Testis (tissue), 3 donors: Measurements from ENCODE around the gene SWT1. TPM values are rescaled to one million over a fixed set of nuclear protein-coding genes. Genes with fewer than 3 reads are reported as not detected.
A peak's percentile ranks its signal among the peaks of the same experiment; 100 is the strongest.

ENCODE experiments used
- DNase-seq: peaks from one replicate; pipeline ENCODE4 v3.0.0-alpha.2; 2019
- H3K27ac ChIP-seq, 2 donors: fragments of 200-600 bp; sonication (generic); one replicate each; pipeline ENCODE4 v1.5.1; 2019
- H3K27me3 ChIP-seq: fragments of 200-600 bp; sonication (generic); one replicate; pipeline ENCODE4 v1.5.1; 2019
- H3K36me3 ChIP-seq: fragments of 200-600 bp; sonication (generic); one replicate; pipeline ENCODE4 v1.5.1; 2017; ENCODE audit warnings: low read depth; ENCODE audit errors: missing control alignments
- H3K4me1 ChIP-seq: fragments of 200-600 bp; sonication (generic); one replicate; pipeline ENCODE4 v1.5.1; 2019
- H3K4me3 ChIP-seq, 2 donors: fragments of 200-600 bp; sonication (generic); one replicate each; pipeline ENCODE4 v1.5.1; 2017 to 2019
- H3K9me3 ChIP-seq: fragments of 200-600 bp; sonication (generic); one replicate; pipeline ENCODE4 v1.5.1; 2017
- POLR2A ChIP-seq: fragments of 450-650 bp; IDR thresholded peaks from one replicate; pipeline ENCODE4 v1.6.1; 2017; ENCODE audit warnings: antibody characterized with exemption, mild to moderate bottlenecking, moderate library complexity
- WGBS, 2 donors: methylation state at CpG; one replicate each; pipeline ENCODE4 v1.1.5; 2018; 5-methylcytosine and 5-hydroxymethylcytosine counted together
- intact Hi-C: fragments of 100-400 bp; cut with DNase I; formaldehyde crosslinking; loops from one replicate; pipeline ENCODE4 v1.15.1; 2023; ENCODE audit warnings: low total_unique reads
- polyA plus RNA-seq: library from polyadenylated mRNA; stranded (reverse); fragments of 350-450 nt; fragmentation: Illumina TruSeq; extraction: RNeasy Lipid Tissue Mini Kit (QIAGEN cat#74804); gene quantifications from one replicate; pipeline ENCODE4 v1.2.3, GENCODE V29; 2014; ENCODE audit warnings: low read depth, low replicate concordance; ENCODE audit not compliant: insufficient read depth
- total RNA-seq, 2 donors: library from RNA; depleted of rRNA; stranded (reverse); fragments of >200 nt; gene quantifications; one replicate each; pipeline ENCODE4 v1.2.3, GENCODE V29; 2016
- TF ChIP-seq, protein P1 (sequence below), 3 experiments: fragments of 450-650 bp in 2 of 3; fragments of 200-600 bp in 1 of 3; sonication (generic) in 1 of 3; IDR thresholded peaks; one replicate each; pipeline ENCODE4 v1.5.1; 2016 to 2019; ENCODE audit warnings: antibody characterized with exemption in 3 of 3, mild to moderate bottlenecking in 2 of 3, moderate library complexity in 1 of 3

Gene SWT1
- total and polyA plus RNA-seq, 3 donors from 2014 or later = 29.0 to 44.6 (median 38.3) TPM

GRCh38 chr1:185316163-185317033 lies 159.4 kb downstream of the SWT1 start:
- Histone ChIP-seq H3K27ac (peak overlapping the region; percentile 86 to 92), H3K36me3 (no peaks in the 10 kb centered on the region), H3K4me1 (peaks cover 23% of the 10 kb centered on the region), H3K4me3 (peak overlapping the region; percentile 92 to 97), H3K27me3 (no peaks in the 10 kb centered on the region), H3K9me3 (no peaks in the 10 kb centered on the region)
- WGBS, 2 donors = 0% methylated on average over 34 to 73 of the region's 88 CpGs
- intact Hi-C loops = no loop called here
- TF ChIP-seq, protein P1, sequence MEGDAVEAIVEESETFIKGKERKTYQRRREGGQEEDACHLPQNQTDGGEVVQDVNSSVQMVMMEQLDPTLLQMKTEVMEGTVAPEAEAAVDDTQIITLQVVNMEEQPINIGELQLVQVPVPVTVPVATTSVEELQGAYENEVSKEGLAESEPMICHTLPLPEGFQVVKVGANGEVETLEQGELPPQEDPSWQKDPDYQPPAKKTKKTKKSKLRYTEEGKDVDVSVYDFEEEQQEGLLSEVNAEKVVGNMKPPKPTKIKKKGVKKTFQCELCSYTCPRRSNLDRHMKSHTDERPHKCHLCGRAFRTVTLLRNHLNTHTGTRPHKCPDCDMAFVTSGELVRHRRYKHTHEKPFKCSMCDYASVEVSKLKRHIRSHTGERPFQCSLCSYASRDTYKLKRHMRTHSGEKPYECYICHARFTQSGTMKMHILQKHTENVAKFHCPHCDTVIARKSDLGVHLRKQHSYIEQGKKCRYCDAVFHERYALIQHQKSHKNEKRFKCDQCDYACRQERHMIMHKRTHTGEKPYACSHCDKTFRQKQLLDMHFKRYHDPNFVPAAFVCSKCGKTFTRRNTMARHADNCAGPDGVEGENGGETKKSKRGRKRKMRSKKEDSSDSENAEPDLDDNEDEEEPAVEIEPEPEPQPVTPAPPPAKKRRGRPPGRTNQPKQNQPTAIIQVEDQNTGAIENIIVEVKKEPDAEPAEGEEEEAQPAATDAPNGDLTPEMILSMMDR (IDR thresholded peaks at IDR 0.05) = no peak
- TF ChIP-seq POLR2A = peak; percentile 39
- DNase-seq = peak; percentile 97

- intact Hi-C loops = no loop called here
- TF ChIP-seq, protein P1 (IDR thresholded peaks at IDR 0.05) = peak; percentile 8 to 21 (median 10)
- TF ChIP-seq POLR2A = peak; percentile 54
- Histone ChIP-seq H3K4me3 (peak within 1 kb of the TSS; percentile 92 to 97), H3K9me3 (no peaks in the 10 kb centered on the region), H3K27me3 (no peaks in the 10 kb centered on the region), H3K36me3 (no peaks in the 10 kb centered on the region), H3K27ac (peak within 1 kb of the TSS; percentile 86 to 92), H3K4me1 (peaks cover 23% of the 10 kb centered on the region)
- WGBS, 2 donors = 0% methylated on average over 52 to 78 of the region's 80 CpGs
- DNase-seq = peak; percentile 97
Observed at GRCh38 chr1:185317034-185317885, 160.3 kb downstream of the SWT1 start, which contains the start of gene IVNS1ABP. IVNS1ABP (minus strand) TSS chr1:185317243; CDS start chr1:185309493, 7,750 bp downstream.

- Histone ChIP-seq H3K27ac (peak overlapping the region; percentile 86 to 92), H3K36me3 (no peaks in the 10 kb centered on the region), H3K9me3 (no peaks in the 10 kb centered on the region), H3K4me1 (peaks cover 23% of the 10 kb centered on the region), H3K4me3 (peak overlapping the region; percentile 92 to 97), H3K27me3 (no peaks in the 10 kb centered on the region)
- intact Hi-C loops = no loop called here
- DNase-seq = peak; percentile 41
- no peak for TF ChIP-seq POLR2A
- TF ChIP-seq, protein P1 (IDR thresholded peaks at IDR 0.05) = no peak
- WGBS, 2 donors = 17 to 19% methylated on average over 11 of the region's 11 CpGs
Observed at GRCh38 chr1:185317886-185318310, 160.9 kb downstream of the SWT1 start.

GRCh38 chr1:185318431-185319138 lies 161.6 kb downstream of the SWT1 start:
- no peak for DNase-seq
- Histone ChIP-seq H3K4me1 (peaks cover 23% of the 10 kb centered on the region), H3K4me3 (no peak overlapping the region), H3K27ac (peak overlapping the region; percentile 86 to 92), H3K9me3 (no peaks in the 10 kb centered on the region), H3K36me3 (no peaks in the 10 kb centered on the region), H3K27me3 (no peaks in the 10 kb centered on the region)
- intact Hi-C loops = no loop called here
- 50 to 54% methylated on average over 10 of the region's 10 CpGs for WGBS, 2 donors
- TF ChIP-seq, protein P1 (IDR thresholded peaks at IDR 0.05) = no peak
- TF ChIP-seq POLR2A = no peak
